H1 (cell line): Measurements from ENCODE around the gene IFT25. TPM values are rescaled to one million over a fixed set of nuclear protein-coding genes. Genes with fewer than 3 reads are reported as not detected.

ENCODE experiments used
- HDAC6 ChIP-seq: IDR thresholded peaks from one replicate; pipeline ENCODE4 v1.7.1; 2012; ENCODE audit warnings: low read depth, mild to moderate bottlenecking, inconsistent platforms, low read length, moderate library complexity
- MAX ChIP-seq: IDR thresholded peaks from 2 replicates; pipeline ENCODE4 v1.6.1; 2012; ENCODE audit warnings: inconsistent platforms
- NANOG ChIP-seq: IDR thresholded peaks from 2 replicates; pipeline ENCODE4 v1.6.1; 2011; ENCODE audit warnings: low read length, low read depth, mild to moderate bottlenecking, inconsistent platforms; ENCODE audit not compliant: insufficient read depth, poor library complexity, severe bottlenecking
- TCF12 ChIP-seq: IDR thresholded peaks from 2 replicates; pipeline ENCODE4 v1.6.1; 2011; ENCODE audit warnings: low read depth, mild to moderate bottlenecking, low read length
- USF2 ChIP-seq: IDR thresholded peaks from 2 replicates; pipeline ENCODE4 v1.6.1; 2011; ENCODE audit warnings: low read length, improper control_type of control experiment
- polyA plus RNA-seq, 7 experiments: library from polyadenylated mRNA; depleted of rRNA in 3 of 7; stranded (reverse) in 5 of 7; unstranded in 2 of 7; fragments of >200 nt in 5 of 7; fragments of 200-250 nt in 2 of 7; gene quantifications; 1 replicate in 5 of 7; 2 replicates in 1 of 7; 4 replicates in 1 of 7; pipeline versions ENCODE4 v1.2.1 to v1.2.3, GENCODE V29; 2011 to 2013; ENCODE audit warnings: missing spikeins in 2 of 7, mixed read lengths in 2 of 7
- total RNA-seq: library from RNA; stranded (reverse); fragmentation: NEBNext Ultra II Directional; extraction: Animal tissue kit (Norgen Biotek cat#: 25700); gene quantifications from 2 replicates; pipeline ENCODE4 v1.2.1, GENCODE V29; 2021

Gene IFT25
- total and polyA plus RNA-seq, 2 of the 8 experiments (the other 6 are each of a cell fraction or from before 2014, with no cell fraction given), result 15.0 to 36.3 TPM

- TF ChIP-seq HDAC6, result no peak
- no peak for TF ChIP-seq MAX
- no peak for TF ChIP-seq NANOG
- TF ChIP-seq USF2, result no peak
- no peak for TF ChIP-seq TCF12
These were observed 18.1 kb downstream of the IFT25 start (continued) for GRCh38 chr1:53927376-53927881.
